Vagina (tissue), 2 donors: ENCODE measurements around the gene ABLIM2.

Experiments
- CTCF ChIP-seq, 3 experiments: fragments of 450-650 bp in 2 of 3; fragments of 200-600 bp in 1 of 3; sonication (generic) in 1 of 3; IDR thresholded peaks; one replicate each; pipeline ENCODE4 v1.5.1; 2017 to 2019; ENCODE audit warnings: antibody characterized with exemption in 3 of 3, mild to moderate bottlenecking in 2 of 3, moderate library complexity in 2 of 3
- POLR2A ChIP-seq, 2 donors: fragments of 450-650 bp; IDR thresholded peaks; one replicate each; pipeline ENCODE4 v1.6.1; 2017; ENCODE audit warnings: antibody characterized with exemption in 2 of 2, mild to moderate bottlenecking in 2 of 2, moderate library complexity in 2 of 2
- POLR2AphosphoS5 ChIP-seq, 2 donors: sonication (generic); formaldehyde crosslinking; IDR thresholded peaks; one replicate each; pipeline ENCODE4 v1.9.0; 2017; ENCODE audit warnings: antibody characterized with exemption in 2 of 2, mild to moderate bottlenecking in 2 of 2, low read depth in 1 of 2; ENCODE audit not compliant: insufficient read depth in 1 of 2

GRCh38 chr4:7974425-7974824, 184.2 kb downstream of the ABLIM2 start:
- TF ChIP-seq CTCF (IDR thresholded peaks at IDR 0.05) (no peak), POLR2A (IDR thresholded peaks at IDR 0.05) (no peak), POLR2AphosphoS5 (IDR thresholded peaks at IDR 0.05; ENCODE audit: insufficient read depth in 1 of 2, low read depth in 1 of 2) (no peak)
